GM12801 (cell line): ENCODE results near the gene MICAL2.

ENCODE experiments used
- TF ChIP-seq, protein P1 (sequence below): IDR thresholded peaks from one replicate; pipeline ENCODE4 v1.5.1; 2011; ENCODE audit warnings: control low read depth; ENCODE audit not compliant: insufficient read length; ENCODE audit errors: extremely low read depth

MICAL2 gene

GRCh38 chr11:12165237-12165875 lies 55.0 kb downstream of the MICAL2 start:
- TF ChIP-seq, protein P1, sequence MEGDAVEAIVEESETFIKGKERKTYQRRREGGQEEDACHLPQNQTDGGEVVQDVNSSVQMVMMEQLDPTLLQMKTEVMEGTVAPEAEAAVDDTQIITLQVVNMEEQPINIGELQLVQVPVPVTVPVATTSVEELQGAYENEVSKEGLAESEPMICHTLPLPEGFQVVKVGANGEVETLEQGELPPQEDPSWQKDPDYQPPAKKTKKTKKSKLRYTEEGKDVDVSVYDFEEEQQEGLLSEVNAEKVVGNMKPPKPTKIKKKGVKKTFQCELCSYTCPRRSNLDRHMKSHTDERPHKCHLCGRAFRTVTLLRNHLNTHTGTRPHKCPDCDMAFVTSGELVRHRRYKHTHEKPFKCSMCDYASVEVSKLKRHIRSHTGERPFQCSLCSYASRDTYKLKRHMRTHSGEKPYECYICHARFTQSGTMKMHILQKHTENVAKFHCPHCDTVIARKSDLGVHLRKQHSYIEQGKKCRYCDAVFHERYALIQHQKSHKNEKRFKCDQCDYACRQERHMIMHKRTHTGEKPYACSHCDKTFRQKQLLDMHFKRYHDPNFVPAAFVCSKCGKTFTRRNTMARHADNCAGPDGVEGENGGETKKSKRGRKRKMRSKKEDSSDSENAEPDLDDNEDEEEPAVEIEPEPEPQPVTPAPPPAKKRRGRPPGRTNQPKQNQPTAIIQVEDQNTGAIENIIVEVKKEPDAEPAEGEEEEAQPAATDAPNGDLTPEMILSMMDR: no peak

GRCh38 chr11:12166299-12167060 lies 56.1 kb downstream of the MICAL2 start:
- TF ChIP-seq, protein P1: no peak

GRCh38 chr11:12167061-12168000 lies 56.9 kb downstream of the MICAL2 start:
- TF ChIP-seq, protein P1: no peak

GRCh38 chr11:12168114-12168513 lies 57.7 kb downstream of the MICAL2 start:
- TF ChIP-seq, protein P1: no peak

- TF ChIP-seq, protein P1: no peak
Observed at GRCh38 chr11:12169822-12170221, 59.4 kb downstream of the MICAL2 start.

DNA sequence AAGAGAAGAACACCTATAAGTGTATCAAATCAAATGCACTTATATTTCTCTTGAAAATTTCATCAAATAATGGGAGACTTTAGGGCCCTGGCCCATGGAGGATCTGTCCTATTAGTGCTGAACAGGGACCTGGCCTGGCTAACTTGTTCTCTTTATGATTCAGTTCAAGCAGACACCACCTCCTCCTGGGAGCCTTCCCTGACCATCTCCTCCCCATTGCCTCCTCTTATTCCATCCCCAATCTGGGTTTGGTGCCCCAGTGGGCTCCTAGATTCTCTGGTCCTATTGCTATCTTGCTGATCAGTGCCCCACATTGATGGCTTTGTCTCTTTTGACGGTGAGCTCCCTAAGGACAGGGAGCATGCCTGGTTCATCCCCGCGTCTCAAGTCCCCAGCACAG lies 60.1 kb downstream of the MICAL2 start:
- TF ChIP-seq, protein P1: no peak

DNA sequence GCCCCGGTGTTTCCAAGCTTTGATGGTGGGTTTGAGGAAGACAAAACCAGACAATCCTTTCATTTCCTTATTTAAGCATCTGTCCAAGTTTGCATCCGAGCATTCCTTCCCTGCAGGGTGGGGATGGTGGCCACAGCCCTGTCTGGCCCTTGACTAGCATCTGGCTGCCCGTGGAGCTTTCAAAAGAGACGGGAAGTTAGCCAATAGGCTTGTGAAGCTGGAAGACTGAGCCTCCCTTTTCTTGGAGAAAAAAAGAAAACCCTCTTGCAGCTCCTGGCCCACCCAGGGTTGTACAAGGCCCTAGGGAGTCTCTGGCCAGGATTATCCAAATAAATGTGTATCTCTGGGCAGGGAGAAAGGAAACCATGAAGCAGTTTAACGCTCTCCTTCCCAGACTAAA lies 60.6 kb downstream of the MICAL2 start:
- TF ChIP-seq, protein P1: no peak
